ENCODE data around the gene TSHZ1. TPM values are rescaled to one million over a fixed set of nuclear protein-coding genes. Genes with fewer than 3 reads are reported as not detected.

TSHZ1 gene
- total and polyA plus RNA-seq, 2 of the 8 experiments (the other 6 are each of a cell fraction or from before 2014, with no cell fraction given) = 0.03 to 0.32 TPM

DNA sequence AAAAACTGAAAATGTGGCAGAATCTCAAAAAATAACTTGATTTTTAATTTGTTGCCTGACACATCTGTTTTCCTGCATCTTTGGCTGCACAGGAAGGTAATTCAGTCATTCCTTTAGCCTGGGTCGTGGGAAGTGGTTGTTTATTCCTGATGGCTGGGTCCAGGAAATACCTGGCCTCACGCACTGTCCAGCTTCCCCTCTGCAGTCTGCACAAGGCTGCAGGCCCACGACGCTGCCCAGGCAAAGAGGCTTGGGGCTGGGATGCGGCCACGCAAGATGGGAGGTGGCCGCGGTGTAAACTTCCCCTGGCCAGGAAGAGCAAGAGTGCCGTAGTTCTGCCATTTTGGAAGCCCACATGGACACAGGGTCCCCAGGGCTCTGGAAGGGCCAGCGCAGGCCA, 28.2 kb downstream of the TSHZ1 start (continued):
- TF ChIP-seq MAFK (IDR thresholded peaks at IDR 0.05; ENCODE audit: low read depth, low read length) (no peak), CHD1 (IDR thresholded peaks at IDR 0.05; ENCODE audit: low read depth, low read length) (no peak), CTBP2 (IDR thresholded peaks at IDR 0.05; ENCODE audit: borderline replicate concordance, insufficient read depth, insufficient read length, low read length) (no peak), NRF1 (IDR thresholded peaks at IDR 0.05; ENCODE audit: low read depth, low read length) (no peak)
